Ramos (cell line): Measurements from ENCODE around the gene VTCN1.

Source experiments
- in situ Hi-C: fragments of 300-500 bp; cut with MboI; formaldehyde crosslinking; loops from one replicate; pipeline ENCODE4 v1.14.3; 2022; ENCODE audit warnings: low sequenced_read_pairs; ENCODE audit not compliant: unreplicated experiment

Gene VTCN1

DNA sequence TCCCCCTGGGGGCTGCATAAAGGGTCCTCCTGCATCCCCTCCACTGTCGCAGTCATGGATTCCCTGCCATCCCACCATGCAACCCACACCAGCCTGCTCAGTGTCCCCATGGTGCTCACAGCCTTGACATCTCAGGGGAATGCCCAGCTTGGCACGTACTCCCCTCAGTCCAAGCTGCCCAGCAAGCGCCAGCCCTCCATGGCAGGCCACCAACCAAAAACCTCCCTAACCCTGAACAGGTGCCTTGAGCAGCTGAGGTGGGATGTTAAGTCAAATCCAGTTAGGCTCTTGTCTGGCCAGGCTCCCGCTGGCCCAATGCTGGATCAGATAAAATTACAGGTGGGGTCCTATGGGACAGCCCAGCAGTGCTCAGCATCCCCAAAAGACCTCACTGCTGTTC lies 341 bp downstream of the VTCN1 start:
- in situ Hi-C loops, result no loop called here

DNA sequence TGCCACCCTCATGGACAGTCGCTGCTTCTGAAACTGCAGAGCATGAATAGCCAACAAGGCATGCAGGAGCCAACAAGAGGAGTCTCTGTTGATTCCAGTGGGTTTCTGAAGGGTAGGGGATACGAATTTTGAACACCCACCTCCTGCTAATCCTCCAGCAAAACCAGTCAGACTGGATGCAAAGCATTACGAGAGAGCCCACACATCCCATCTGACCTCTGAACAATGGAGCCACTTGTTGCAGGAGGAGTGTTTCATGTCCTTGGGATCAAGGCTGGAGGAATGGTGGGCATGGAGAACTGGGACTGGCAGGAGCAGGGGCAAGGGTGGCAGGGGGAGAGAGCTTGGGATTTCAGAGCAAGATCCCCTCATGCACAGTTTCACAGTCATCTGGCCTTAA lies 1.6 kb downstream of the VTCN1 start:
- in situ Hi-C loops, result no loop called here

DNA sequence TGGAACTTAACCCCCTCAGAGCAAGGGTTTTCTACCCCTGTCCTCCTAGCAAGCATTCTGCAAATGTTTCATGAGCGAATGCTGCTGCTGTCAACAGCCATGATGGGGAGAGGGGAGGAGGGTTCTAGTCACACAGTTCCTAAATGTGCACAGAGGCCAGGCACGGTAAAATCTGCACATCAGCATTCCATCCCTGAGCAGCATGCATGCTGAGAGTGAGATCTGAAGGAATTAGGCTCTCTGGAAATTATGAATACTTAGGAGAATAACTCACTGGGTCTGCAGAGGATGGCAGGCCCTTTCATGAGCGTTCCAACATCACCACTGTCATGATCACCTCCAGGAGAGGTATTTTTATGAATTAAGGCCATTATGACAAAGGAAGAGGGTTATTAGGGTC lies 2.1 kb downstream of the VTCN1 start:
- in situ Hi-C loops, result no loop called here

DNA sequence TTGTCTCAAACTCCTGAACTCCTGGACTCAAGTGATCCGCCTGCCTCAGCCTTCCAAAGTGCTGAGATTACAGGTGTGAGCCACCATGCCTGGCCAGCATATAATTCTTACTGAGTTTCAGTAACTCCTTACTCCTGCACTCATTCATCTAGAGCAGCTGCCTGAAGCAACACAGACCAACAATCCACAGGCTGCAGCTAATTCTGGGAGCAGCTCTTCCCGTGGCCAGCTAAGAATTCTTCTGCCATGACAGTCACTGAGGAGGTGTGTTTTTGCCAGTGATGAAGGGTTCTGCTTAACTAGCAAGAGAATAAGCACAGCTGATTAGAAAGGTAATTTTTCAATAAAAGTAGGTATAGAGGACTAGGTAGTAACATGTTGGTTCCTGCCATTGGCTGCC lies 5.4 kb downstream of the VTCN1 start:
- in situ Hi-C loops, result no loop called here

DNA sequence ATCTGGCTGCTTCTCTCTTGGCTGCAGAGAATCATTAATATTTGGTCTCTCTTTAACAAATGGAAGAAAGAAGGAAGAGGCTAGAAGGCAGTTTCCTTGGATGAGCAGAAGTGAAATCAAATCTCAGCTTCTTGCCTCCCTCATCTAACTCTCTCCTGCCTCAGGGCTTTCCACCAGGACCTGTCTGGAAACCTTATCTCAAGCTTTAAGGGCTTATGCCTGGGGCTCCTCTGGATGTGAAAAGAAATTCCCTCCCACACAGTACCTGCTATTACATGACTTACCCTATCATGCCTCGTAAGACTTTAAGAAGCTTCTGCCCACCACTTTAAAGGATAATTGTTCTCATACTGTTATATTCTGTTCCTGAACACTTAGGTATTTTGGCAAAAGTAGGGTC lies 8.9 kb downstream of the VTCN1 start:
- in situ Hi-C loops, result no loop called here

GRCh38 chr1:117198097-117198496 lies 12.6 kb downstream of the VTCN1 start:
- in situ Hi-C loops, result no loop called here

DNA sequence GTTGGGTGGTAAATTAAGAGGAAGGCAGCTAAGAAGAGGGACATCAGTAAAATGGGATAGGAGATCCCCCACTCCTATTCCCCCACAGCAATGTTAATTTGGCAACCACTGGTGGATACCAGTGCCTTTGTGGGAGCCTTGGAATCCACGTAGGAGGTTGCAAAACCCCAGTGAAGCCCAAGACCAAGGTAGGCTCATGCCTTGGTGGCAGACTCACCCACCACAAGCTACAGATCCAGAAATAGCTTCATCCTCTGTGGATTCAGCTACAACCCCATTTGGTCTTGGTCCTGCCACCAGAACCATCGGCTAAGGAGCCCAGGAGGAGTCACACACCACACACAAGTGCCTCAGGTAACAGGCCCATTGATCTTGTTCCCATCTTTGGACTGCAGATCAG lies 21.0 kb downstream of the VTCN1 start:
- in situ Hi-C loops, result no loop called here

DNA sequence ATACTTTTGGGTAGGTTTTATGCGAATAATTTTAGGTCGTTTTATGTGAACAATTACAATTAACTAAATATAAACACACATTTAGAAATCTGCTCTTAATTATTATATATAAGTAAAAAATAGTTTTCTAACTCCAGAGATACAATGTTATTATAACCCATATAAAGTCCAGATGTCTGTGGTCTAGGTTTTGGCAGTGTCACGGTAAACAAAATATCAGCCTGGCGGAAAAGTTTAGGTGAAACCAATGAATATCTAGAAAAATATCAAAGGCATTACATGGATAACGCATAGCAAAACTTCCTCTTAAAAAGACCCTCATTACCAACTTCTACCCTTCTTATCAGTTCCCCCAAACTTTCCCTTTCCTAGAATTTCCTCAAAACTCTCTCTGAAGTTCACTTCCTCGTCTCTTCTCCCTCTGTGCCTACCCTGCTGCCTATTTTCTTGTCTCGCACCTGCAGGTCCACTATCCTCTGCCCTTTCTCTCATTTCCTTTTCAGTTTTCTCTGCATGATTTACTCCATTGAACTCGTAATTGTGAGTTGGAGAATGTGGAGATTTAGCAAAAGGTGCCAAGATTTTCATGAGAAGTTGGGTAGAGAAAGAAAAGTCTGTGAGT lies 21.8 kb downstream of the VTCN1 start:
- in situ Hi-C loops, result no loop called here

DNA sequence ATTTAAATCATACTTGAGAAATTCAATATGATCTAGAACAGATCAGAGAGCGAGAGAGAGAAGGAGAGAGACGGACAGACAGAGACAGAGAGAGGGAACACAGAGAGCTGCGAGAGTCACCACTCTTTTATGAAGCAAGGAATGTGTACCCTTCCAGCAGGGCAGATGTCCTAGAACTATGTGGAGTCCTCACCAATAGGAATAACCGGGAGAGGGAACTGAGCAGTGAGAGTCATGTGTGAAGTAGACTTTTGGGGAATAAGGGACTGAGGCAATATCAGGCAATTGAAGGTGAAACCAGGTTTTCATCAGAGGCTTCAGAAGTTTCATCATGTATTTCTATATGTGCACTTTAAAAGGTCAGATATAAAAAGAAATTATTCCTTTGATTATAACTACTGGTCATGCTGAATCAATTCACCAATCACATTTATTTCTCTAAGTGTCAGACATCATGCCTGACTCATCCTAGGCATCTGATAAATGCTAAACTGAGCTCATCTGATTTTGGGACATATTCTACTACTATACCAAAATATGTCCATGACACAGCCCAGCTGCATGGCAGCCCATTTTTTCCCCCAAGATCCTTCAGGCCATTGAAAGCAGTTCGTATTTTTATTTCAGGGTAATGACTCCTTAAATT lies 22.4 kb downstream of the VTCN1 start:
- in situ Hi-C loops, result no loop called here

DNA sequence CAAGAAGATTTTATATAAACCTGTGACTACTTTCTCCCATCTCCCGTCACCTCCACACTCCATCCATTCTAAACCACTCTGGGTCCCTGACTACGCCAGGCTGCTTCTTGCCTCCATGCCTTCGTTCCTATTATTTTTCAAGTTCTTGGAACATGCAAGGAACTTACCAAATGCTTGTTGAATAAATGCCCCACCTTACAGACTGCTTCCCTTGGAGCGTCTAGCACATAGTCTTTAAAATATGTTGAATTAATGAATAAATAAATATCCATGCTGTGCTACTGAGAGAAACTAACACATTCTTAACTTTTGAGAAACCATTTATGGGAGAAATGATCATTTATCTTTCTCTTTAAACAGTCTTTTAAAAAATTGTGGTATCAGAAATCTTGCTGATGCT lies 27.6 kb downstream of the VTCN1 start:
- in situ Hi-C loops, result no loop called here

DNA sequence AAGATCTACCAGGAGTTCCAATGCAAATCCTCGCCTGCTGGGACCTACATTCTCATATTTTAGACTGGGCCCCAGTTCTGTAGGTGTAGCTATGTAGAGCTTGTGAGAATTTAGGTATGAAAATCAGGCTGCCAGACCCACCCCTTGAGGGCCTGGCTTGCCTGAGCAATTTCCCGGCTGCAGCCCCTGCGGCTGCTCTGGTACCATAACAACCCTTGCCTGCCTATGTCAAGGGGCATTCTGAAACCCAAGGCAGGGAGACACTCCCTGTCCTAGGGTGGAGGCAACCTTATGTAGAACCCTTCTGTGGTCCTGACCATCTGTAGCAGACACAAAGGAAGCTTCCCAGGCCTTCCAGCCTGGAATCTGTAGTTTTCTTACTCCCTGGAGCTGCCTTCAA lies 28.4 kb downstream of the VTCN1 start:
- in situ Hi-C loops, result no loop called here

DNA sequence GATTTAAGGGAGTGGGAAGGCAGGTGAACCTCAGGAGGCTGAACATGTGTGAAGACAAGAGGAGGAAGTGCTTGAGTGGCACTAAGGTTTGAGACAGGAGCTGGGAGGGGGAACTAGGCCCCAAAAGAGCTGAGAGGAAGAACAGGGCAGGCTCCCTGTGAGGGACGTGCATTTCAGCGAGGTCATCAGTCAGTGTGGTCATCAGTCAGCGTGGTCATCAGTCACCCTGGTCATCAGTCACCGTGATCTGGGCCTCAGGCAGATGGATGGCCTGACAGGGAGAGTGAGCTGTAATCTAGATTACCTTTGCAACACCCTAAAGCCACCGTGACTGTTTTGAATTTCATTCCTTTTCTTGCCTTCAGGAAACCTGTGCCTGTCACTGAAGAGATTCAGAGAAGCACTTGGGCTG lies 29.1 kb downstream of the VTCN1 start:
- in situ Hi-C loops, result no loop called here

DNA sequence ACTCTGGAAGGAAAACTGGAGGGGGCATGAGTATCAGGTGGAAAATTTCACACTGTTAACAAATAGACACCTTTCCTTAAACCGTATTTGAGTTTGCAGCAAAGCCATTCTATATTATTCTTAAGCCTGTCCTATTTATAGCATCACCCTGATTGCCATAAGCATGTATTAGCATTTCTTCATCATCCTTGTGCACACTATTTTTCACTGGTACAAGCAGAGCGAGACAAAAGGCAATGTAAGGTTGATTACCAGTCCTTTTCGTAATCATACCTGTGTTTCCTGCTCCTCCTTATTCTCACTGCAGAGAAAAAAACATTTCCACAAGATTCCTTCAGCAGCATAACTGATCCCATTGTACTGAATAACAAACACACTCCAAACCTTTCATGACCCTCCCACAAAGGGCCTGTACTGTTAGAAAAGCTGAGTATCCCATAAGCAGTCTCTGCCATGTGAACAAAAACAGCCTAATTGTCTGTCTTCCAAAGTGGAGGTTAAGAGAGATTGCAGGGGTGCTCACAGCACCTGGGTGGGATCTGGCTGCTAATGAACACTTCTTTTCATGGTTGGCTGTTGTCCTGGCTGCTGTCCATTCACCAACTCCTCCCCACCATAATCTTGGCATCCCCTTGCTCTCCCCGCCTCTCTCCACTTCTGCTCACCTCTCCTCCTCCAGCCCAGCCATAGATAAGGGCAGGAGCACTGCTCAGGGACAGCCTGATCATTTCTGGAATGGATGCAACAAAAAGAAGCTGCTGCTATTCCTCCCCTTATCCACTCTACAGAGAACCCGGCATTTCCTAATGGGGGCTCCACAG lies 30.4 kb downstream of the VTCN1 start:
- in situ Hi-C loops, result no loop called here

GRCh38 chr1:117179471-117179870 lies 31.3 kb downstream of the VTCN1 start:
- in situ Hi-C loops, result no loop called here

DNA sequence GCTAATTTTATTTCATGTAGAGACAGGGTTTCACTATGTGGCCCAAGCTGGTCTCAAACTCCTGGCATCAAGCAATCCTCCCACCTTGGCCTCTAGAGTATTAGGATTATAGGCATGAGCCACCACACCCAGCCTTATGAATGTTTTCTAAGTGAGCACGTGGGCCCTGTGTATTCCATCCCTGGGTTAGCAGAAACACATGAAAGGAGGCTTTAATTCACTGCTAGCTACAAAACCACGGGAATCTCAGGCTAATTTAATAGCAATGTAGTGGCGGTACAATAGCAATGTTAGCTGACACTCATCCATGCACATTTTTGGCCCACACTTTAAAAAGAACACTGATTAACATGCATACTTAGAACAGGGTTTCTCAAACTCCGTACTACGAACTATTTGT lies 32.0 kb downstream of the VTCN1 start:
- in situ Hi-C loops, result no loop called here

DNA sequence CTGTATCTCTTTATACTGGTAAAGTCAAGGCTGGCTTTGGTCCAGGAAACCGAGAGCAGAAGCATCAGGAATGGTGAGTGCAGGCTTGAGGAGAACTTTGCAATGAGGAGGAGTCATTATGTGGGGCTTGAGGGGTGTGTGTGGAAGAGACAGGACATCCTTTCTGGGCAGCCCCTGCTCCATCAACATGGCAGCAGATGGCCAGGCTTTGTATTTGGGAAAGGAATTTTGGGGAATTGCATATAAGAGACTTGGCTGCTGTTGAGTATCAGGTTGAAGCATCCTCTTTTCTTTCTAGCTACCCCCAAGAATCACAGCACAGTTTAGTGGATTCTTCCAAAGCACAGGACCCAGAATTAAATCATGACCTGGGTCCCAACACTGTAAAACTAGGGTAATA lies 33.4 kb downstream of the VTCN1 start:
- in situ Hi-C loops, result no loop called here

DNA sequence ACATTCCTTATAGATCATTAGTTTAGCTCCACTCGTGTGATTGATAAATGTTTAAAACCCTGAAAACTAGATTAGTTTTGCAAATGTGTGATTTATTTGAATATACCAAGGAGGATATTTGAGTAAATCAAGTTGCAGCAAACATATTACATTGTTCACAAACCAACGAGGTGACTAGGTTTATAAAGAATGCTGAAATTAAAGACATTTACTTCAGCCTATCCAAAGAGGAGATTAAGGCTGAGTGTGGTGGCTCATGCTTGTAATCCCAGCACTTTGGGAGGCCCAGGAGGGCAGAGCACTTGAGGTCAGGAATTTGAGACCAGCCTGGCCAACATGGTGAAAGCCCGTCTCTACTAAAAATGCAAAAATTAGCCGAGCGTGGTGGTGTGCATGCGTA lies 34.1 kb downstream of the VTCN1 start:
- in situ Hi-C loops, result no loop called here

DNA sequence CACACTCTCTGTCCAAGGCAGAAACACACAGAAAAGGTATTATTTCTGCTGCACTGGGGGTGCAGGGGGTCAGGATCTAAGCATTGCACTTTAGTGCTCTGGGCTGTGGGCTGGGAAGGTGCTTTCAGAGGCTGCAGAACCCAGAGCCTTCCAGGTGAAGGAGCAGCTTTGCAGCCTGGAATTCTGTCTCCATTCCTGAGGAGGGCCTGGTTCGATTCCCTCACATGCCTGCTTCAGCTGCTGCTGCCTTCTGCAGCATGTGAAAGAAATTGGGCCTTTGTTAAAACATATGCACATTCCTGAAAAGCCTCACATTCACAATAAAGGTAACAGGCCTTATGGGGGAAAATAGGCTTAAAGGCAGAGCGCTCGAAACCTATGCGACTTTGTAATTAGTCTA lies 35.9 kb downstream of the VTCN1 start:
- in situ Hi-C loops, result no loop called here

- in situ Hi-C loops, result no loop called here
These were observed 37.0 kb downstream of the VTCN1 start for GRCh38 chr1:117173691-117174090.

DNA sequence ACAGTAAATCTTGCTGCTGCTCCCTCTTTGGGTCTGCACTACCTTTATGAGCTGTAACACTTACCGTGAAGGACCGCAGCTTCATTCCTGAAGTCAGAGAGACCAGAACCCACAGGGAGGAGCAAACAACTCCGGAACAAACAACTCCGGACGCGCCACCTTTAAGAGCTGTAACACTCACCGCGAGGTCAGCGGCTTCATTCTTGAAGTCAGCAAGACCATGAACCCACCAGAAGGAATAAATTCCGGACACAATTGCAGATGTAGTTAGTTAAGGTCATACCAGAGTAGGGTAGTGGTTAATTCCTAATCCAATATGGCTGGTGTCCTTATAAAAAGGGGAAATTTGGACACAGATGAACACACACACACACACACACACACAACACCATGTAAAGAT lies 37.7 kb downstream of the VTCN1 start:
- in situ Hi-C loops, result no loop called here

DNA sequence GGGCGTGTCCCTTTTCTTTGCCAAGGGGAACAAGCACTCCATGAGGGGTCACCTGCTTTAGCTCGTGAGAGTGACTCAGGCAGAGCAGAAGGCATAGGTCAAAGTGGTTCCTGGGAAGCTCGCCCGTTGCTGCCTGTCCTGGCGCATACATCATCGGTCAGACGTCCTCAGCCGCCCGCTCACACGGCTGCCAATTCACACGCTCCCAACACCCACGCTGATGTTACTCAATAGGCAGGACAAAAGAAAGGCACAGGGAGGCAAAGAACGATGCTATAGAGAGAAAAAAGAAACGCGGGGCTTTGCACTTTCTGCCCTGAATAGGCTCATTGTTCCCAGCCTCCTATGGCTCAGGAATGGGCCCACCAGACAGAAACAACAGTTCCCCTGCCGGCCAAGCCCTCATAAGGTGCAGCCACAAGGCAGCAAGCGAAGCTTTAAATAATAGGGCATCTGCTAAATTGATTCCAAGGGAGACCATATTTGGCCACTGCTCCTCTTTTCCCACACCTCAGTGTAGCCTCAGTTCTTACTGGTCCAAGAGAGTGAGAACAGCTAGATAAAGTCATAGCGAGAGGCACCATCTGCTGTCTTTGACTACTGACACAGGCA lies 38.7 kb downstream of the VTCN1 start:
- in situ Hi-C loops, result no loop called here
